Smooth muscle cell (in vitro differentiated cells): ENCODE results near the gene GPRC6A. TPM values are rescaled to one million over a fixed set of nuclear protein-coding genes. Genes with fewer than 3 reads are reported as not detected.

ENCODE experiments used
- DNase-seq: peaks from one replicate; lab custom pipeline; 2025; ENCODE audit not compliant: unreplicated experiment; lab: John Stamatoyannopoulos, UW
- H2AFZ ChIP-seq: fragments of 200-600 bp; sonication (generic); 2 replicates; pipeline ENCODE4 v1.6.0; 2016; ENCODE audit warnings: antibody characterized with exemption, low read depth, mild to moderate bottlenecking
- H3F3A ChIP-seq: fragments of 200-600 bp; sonication (generic); 2 replicates; pipeline ENCODE4 v1.6.0; 2017; ENCODE audit warnings: antibody characterized with exemption, low read depth
- H3K27ac ChIP-seq: fragments of 200-600 bp; sonication (generic); 2 replicates; pipeline ENCODE4 v1.5.1; 2016; ENCODE audit warnings: low read depth, mild to moderate bottlenecking
- H3K27me3 ChIP-seq: fragments of 200-600 bp; sonication (generic); 2 replicates; pipeline ENCODE4 v1.6.1; 2016; ENCODE audit warnings: low read depth, mild to moderate bottlenecking
- H3K36me3 ChIP-seq: fragments of 200-600 bp; sonication (generic); 2 replicates; pipeline ENCODE4 v1.5.1; 2016; ENCODE audit warnings: low read depth
- H3K4me1 ChIP-seq: fragments of 200-600 bp; sonication (generic); 2 replicates; pipeline ENCODE4 v1.5.1; 2016; ENCODE audit warnings: low read depth
- H3K4me2 ChIP-seq: fragments of 200-600 bp; sonication (generic); 2 replicates; pipeline ENCODE4 v1.6.0; 2016; ENCODE audit warnings: mild to moderate bottlenecking
- H3K4me3 ChIP-seq: fragments of 200-600 bp; sonication (generic); 2 replicates; pipeline ENCODE4 v1.5.1; 2016; ENCODE audit warnings: mild to moderate bottlenecking
- H3K79me2 ChIP-seq: fragments of 200-600 bp; sonication (generic); 2 replicates; pipeline ENCODE4 v1.6.0; 2016; ENCODE audit warnings: low read depth, mild to moderate bottlenecking
- H3K9ac ChIP-seq: fragments of 200-600 bp; sonication (generic); 2 replicates; pipeline ENCODE4 v1.6.0; 2016; ENCODE audit warnings: low read depth
- H3K9me3 ChIP-seq: fragments of 200-600 bp; sonication (generic); replicated peaks from 2 replicates; pipeline ENCODE4 v1.5.1; 2016; ENCODE audit warnings: low read depth
- H4K20me1 ChIP-seq: fragments of 200-600 bp; sonication (generic); 2 replicates; pipeline ENCODE4 v1.6.0; 2016; ENCODE audit warnings: low read depth
- CTCF ChIP-seq: fragments of 200-600 bp; sonication (generic); IDR thresholded peaks from 2 replicates; pipeline ENCODE4 v1.5.1; 2017; ENCODE audit warnings: borderline replicate concordance, mild to moderate bottlenecking, antibody characterized with exemption; ENCODE audit not compliant: insufficient read depth, poor library complexity, severe bottlenecking
- WGBS: methylation state at CpG from one replicate; pipeline ENCODE4 v1.1.7; 2016; ENCODE audit warnings: low lambda C conversion rate; 5-methylcytosine and 5-hydroxymethylcytosine counted together
- polyA plus RNA-seq: library from polyadenylated mRNA; unstranded; fragments of >200 nt; fragmentation: Nextera tagmentation; extraction: Ambion mirVana; gene quantifications from 2 replicates; pipeline ENCODE4 v1.2.1, GENCODE V29; 2016
- total RNA-seq: library from RNA; depleted of rRNA; stranded (reverse); fragments of >200 nt; gene quantifications from 2 replicates; pipeline ENCODE4 v1.2.3, GENCODE V29; 2014

GPRC6A gene
- total and polyA plus RNA-seq, 2 experiments from 2014 or later = not detected

- Histone ChIP-seq H3K9me3 (no peaks in the 10 kb centered on the region), H3F3A (no peaks in the 10 kb centered on the region), H3K4me1 (peaks cover 8% of the 10 kb centered on the region), H2AFZ (peak within 1 kb of the TSS; percentile 95), H3K36me3 (no peaks in the 10 kb centered on the region), H3K4me3 (peak within 1 kb of the TSS; percentile 66), H4K20me1 (no peaks in the 10 kb centered on the region), H3K4me2 (peak within 1 kb of the TSS; percentile 89), H3K9ac (no peak within 1 kb of the TSS), H3K27ac (no peak within 1 kb of the TSS), H3K27me3 (peaks cover 34% of the 10 kb centered on the region), H3K79me2 (no peaks in the 10 kb centered on the region)
- DNase-seq = no peak
- TF ChIP-seq CTCF = no peak
- WGBS = 2% methylated on average over 61 of the region's 89 CpGs
Observed at GRCh38 chr6:116764961-116765841, 63.7 kb downstream of the GPRC6A start, which contains the start of gene FAM162B. TSS of gene FAM162B (minus strand) at chr6:116765719. CDS start at chr6:116765576, 143 bp downstream.

- peak overlapping the region; percentile 66 for H3K4me3 ChIP-seq
- peak overlapping the region; percentile 89 for H3K4me2 ChIP-seq
- peaks cover 8% of the 10 kb centered on the region for H3K4me1 ChIP-seq
- H3K27me3 ChIP-seq = peaks cover 34% of the 10 kb centered on the region
- peak overlapping the region; percentile 95 for H2AFZ ChIP-seq
- TF ChIP-seq CTCF = no peak
- H3K9ac ChIP-seq = no peak overlapping the region
- no peaks in the 10 kb centered on the region for H3K79me2 ChIP-seq
- no peaks in the 10 kb centered on the region for H4K20me1 ChIP-seq
- 13% methylated on average over 19 of the region's 19 CpGs for WGBS
- H3K9me3 ChIP-seq = no peaks in the 10 kb centered on the region
- no peak for DNase-seq
- H3K36me3 ChIP-seq = no peaks in the 10 kb centered on the region
- H3F3A ChIP-seq = no peaks in the 10 kb centered on the region
- no peak overlapping the region for H3K27ac ChIP-seq
Observed at GRCh38 chr6:116764629-116764960, 64.3 kb downstream of the GPRC6A start.

GRCh38 chr6:116763906-116764628, 64.8 kb downstream of the GPRC6A start:
- Histone ChIP-seq H3K9me3 (no peaks in the 10 kb centered on the region), H3K27me3 (peaks cover 34% of the 10 kb centered on the region), H3K36me3 (no peaks in the 10 kb centered on the region), H2AFZ (peak overlapping the region; percentile 95), H3K4me3 (peak overlapping the region; percentile 66), H3K27ac (no peak overlapping the region), H3F3A (no peaks in the 10 kb centered on the region), H3K4me2 (peak overlapping the region; percentile 89), H3K9ac (no peak overlapping the region), H4K20me1 (no peaks in the 10 kb centered on the region), H3K79me2 (no peaks in the 10 kb centered on the region), H3K4me1 (peaks cover 8% of the 10 kb centered on the region)
- WGBS = 67% methylated on average over 11 of the region's 11 CpGs
- no peak for DNase-seq
- TF ChIP-seq CTCF = no peak
